Measurements from ENCODE around the gene NEUROD1.

- TF ChIP-seq CTCF (IDR thresholded peaks at IDR 0.05) (no peak), EZH2 (IDR thresholded peaks at IDR 0.05) (no peak), EZH2phosphoT487 (IDR thresholded peaks at IDR 0.05) (no peak)
These were observed 7.9 kb downstream of the NEUROD1 start for GRCh38 chr2:181672255-181673008.

All from neural progenitor cell (in vitro differentiated cells).